HepG2 (cell line): ENCODE data around the gene MYOM1. TPM values are rescaled to one million over a fixed set of nuclear protein-coding genes. Genes with fewer than 3 reads are reported as not detected.

ENCODE experiments used
- AFF4 ChIP-seq: sonication (generic); formaldehyde crosslinking; IDR thresholded peaks from 2 replicates; pipeline ENCODE4 v1.4.0; 2020; ENCODE audit warnings: missing genetic modification reagents
- CREM ChIP-seq, 2 experiments: sonication (generic) in 1 of 2; formaldehyde crosslinking in 1 of 2; IDR thresholded peaks; 2 replicates each; pipeline versions ENCODE4 v1.4.0 to v1.6.1; 2016 to 2020; ENCODE audit warnings: antibody characterized with exemption in 1 of 2, mild to moderate bottlenecking in 1 of 2, missing genetic modification reagents in 1 of 2
- FOXA1 ChIP-seq, 2 experiments: fragments of 450-650 bp in 1 of 2; sonication (generic) in 1 of 2; formaldehyde crosslinking in 1 of 2; IDR thresholded peaks; 2 replicates each; pipeline versions ENCODE4 v1.4.0 to v1.6.1; 2016 to 2020; ENCODE audit warnings: missing genetic modification reagents in 1 of 2
- MAFF ChIP-seq: IDR thresholded peaks from 2 replicates; pipeline ENCODE4 v1.6.1; 2011; ENCODE audit warnings: low read depth, low read length, improper control_type of control experiment
- MXD4 ChIP-seq: IDR thresholded peaks from 2 replicates; pipeline ENCODE4 v1.6.1; 2016; ENCODE audit warnings: mild to moderate bottlenecking, missing biosample characterization, missing genetic modification reagents
- NR2F6 ChIP-seq, 2 experiments: IDR thresholded peaks; 2 replicates each; pipeline ENCODE4 v1.6.1; 2016; ENCODE audit warnings: antibody characterized with exemption in 1 of 2, mild to moderate bottlenecking in 1 of 2
- RARA ChIP-seq: IDR thresholded peaks from 2 replicates; pipeline ENCODE4 v1.6.1; 2016; ENCODE audit warnings: missing genetic modification reagents, missing compliant biosample characterization
- SALL1 ChIP-seq: sonication (generic); formaldehyde crosslinking; IDR thresholded peaks from 2 replicates; pipeline ENCODE4 v1.8.0; 2022; ENCODE audit warnings: mild to moderate bottlenecking, missing genetic modification reagents
- SOX13 ChIP-seq, 3 experiments: fragments of 450-650 bp in 1 of 3; sonication (generic) in 1 of 3; formaldehyde crosslinking in 1 of 3; IDR thresholded peaks in 2 of 3; conservative IDR thresholded peaks in 1 of 3; 2 replicates each; pipeline versions ENCODE4 v1.5.0 to v1.6.1; 2016 to 2020; ENCODE audit warnings: antibody characterized with exemption in 1 of 3, mild to moderate bottlenecking in 1 of 3, missing compliant biosample characterization in 1 of 3, missing genetic modification reagents in 1 of 3, moderate library complexity in 1 of 3
- SOX5 ChIP-seq: IDR thresholded peaks from 2 replicates; pipeline ENCODE4 v1.6.1; 2016; ENCODE audit warnings: borderline replicate concordance
- SOX6 ChIP-seq, 2 experiments: fragments of 450-650 bp in 1 of 2; sonication (generic) in 1 of 2; formaldehyde crosslinking in 1 of 2; IDR thresholded peaks; 2 replicates each; pipeline versions ENCODE4 v1.4.0 to v1.6.1; 2017 to 2020; ENCODE audit warnings: antibody characterized with exemption in 1 of 2, mild to moderate bottlenecking in 1 of 2, missing genetic modification reagents in 1 of 2
- SRSF4 ChIP-seq: fragments of 200-400 bp; formaldehyde crosslinking; IDR thresholded peaks from one replicate; pipeline ENCODE4 v1.6.1; 2018; ENCODE audit warnings: mild to moderate bottlenecking, low read depth, low read length, moderate library complexity; ENCODE audit not compliant: poor library complexity, severe bottlenecking
- ZNF326 ChIP-seq: sonication (generic); formaldehyde crosslinking; IDR thresholded peaks from 2 replicates; pipeline ENCODE4 v1.4.0; 2020; ENCODE audit warnings: missing genetic modification reagents, borderline replicate concordance
- ZNF484 ChIP-seq: sonication (generic); formaldehyde crosslinking; IDR thresholded peaks from 2 replicates; pipeline ENCODE4 v1.5.1; 2020; ENCODE audit warnings: mild to moderate bottlenecking, low read depth, missing genetic modification reagents, borderline replicate concordance
- ZNF558 ChIP-seq: sonication (generic); formaldehyde crosslinking; IDR thresholded peaks from 2 replicates; pipeline ENCODE4 v1.9.0; 2022; ENCODE audit warnings: mild to moderate bottlenecking, missing genetic modification reagents, borderline replicate concordance
- ZNF562 ChIP-seq: sonication (generic); formaldehyde crosslinking; IDR thresholded peaks from 2 replicates; pipeline ENCODE4 v1.8.0; 2022; ENCODE audit warnings: missing genetic modification reagents, borderline replicate concordance
- polyA plus RNA-seq, 8 experiments: library from polyadenylated mRNA; depleted of rRNA in 3 of 8; stranded (reverse) in 7 of 8; unstranded in 1 of 8; fragments of >200 nt; fragmentation: Illumina TruSeq in 4 of 8; extraction: Trizol in 4 of 8; gene quantifications; 2 replicates each; pipeline versions ENCODE4 v1.2.1 to v1.2.3, GENCODE V29; 2011 to 2016; ENCODE audit warnings: low read depth in 4 of 8, missing spikeins in 1 of 8, mixed read lengths in 1 of 8; ENCODE audit not compliant: insufficient read depth in 1 of 8
- total RNA-seq, 5 experiments: library from RNA; depleted of rRNA; stranded (reverse); fragments of >200 nt; fragmentation: Illumina TruSeq; extraction: Trizol; gene quantifications; 2 replicates each; pipeline ENCODE4 v1.2.3, GENCODE V29; 2016; ENCODE audit warnings: low read depth in 1 of 5
- TF ChIP-seq, protein P1 (sequence below), 2 experiments: sonication (generic) in 1 of 2; formaldehyde crosslinking in 1 of 2; IDR thresholded peaks; 2 replicates each; pipeline versions ENCODE4 v1.5.1 to v1.6.1; 2011 to 2020; ENCODE audit warnings: borderline replicate concordance in 1 of 2, low read depth in 1 of 2, low read length in 1 of 2, mild to moderate bottlenecking in 1 of 2, missing genetic modification reagents in 1 of 2, moderate library complexity in 1 of 2
- TF ChIP-seq, protein P2 (sequence below): IDR thresholded peaks from 2 replicates; pipeline ENCODE4 v1.4.0; 2020; ENCODE audit warnings: mild to moderate bottlenecking, missing genetic modification reagents

Gene MYOM1
- total and polyA plus RNA-seq, 2 of the 13 experiments (the other 11 are each of a cell fraction or from before 2014, with no cell fraction given) = 0.46 to 0.98 TPM

DNA sequence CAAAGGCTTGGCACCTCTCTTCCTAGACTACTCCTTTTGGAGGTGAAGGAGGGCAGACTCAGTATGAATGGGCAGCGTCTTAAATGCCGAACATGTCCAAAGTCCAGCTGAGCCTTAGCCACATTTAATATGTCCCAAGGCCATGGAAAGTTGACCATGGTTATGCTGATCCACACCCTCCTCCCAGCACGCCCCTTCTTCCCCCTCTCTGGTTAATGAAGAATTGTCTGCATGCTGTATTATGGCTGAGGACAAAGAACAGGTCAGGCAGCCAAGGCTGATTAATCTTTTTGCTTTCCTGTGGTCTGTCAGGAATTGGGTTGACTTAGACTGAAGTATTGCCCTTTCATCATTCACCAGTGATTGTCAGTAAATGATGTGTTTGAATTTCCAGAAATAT is 5.8 kb upstream of the MYOM1 start (continued):
- TF ChIP-seq, protein P1, sequence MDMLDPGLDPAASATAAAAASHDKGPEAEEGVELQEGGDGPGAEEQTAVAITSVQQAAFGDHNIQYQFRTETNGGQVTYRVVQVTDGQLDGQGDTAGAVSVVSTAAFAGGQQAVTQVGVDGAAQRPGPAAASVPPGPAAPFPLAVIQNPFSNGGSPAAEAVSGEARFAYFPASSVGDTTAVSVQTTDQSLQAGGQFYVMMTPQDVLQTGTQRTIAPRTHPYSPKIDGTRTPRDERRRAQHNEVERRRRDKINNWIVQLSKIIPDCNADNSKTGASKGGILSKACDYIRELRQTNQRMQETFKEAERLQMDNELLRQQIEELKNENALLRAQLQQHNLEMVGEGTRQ (IDR thresholded peaks at IDR 0.05; ENCODE audit: low read depth, low read length) = no peak
- TF ChIP-seq, protein P1 (CRISPR knock-in tag; IDR thresholded peaks at IDR 0.05; ENCODE audit: borderline replicate concordance) = no peak
- TF ChIP-seq ZNF484 (CRISPR knock-in tag) = no peak
- TF ChIP-seq ZNF558 (CRISPR knock-in tag) = no peak
- TF ChIP-seq FOXA1 (IDR thresholded peaks at IDR 0.05) = no peak
- TF ChIP-seq FOXA1 (CRISPR knock-in tag; IDR thresholded peaks at IDR 0.05) = no peak
- TF ChIP-seq SOX13 (IDR thresholded peaks at IDR 0.05) = no peak
- TF ChIP-seq SOX13 (CRISPR knock-in tag; conservative IDR thresholded peaks at IDR 0.05 in 1 of 2, IDR thresholded peaks at IDR 0.05 in 1 of 2) = peak in 1 of 2 experiments; percentile 70; a peak in 2 of 4 replicates
- TF ChIP-seq SOX5 (CRISPR knock-in tag) = peak; percentile 47; the same call in 1 of the 2 replicates
- TF ChIP-seq SOX6 (IDR thresholded peaks at IDR 0.05) = no peak
- 0 out of 2 replicates have a peak, but pooled peaks have one; percentile 11 for TF ChIP-seq SOX6 (CRISPR knock-in tag; IDR thresholded peaks at IDR 0.05)
- 0 out of 2 replicates have a peak, but pooled peaks have one; percentile 6 for TF ChIP-seq RARA (CRISPR knock-in tag)
- TF ChIP-seq, protein P2, sequence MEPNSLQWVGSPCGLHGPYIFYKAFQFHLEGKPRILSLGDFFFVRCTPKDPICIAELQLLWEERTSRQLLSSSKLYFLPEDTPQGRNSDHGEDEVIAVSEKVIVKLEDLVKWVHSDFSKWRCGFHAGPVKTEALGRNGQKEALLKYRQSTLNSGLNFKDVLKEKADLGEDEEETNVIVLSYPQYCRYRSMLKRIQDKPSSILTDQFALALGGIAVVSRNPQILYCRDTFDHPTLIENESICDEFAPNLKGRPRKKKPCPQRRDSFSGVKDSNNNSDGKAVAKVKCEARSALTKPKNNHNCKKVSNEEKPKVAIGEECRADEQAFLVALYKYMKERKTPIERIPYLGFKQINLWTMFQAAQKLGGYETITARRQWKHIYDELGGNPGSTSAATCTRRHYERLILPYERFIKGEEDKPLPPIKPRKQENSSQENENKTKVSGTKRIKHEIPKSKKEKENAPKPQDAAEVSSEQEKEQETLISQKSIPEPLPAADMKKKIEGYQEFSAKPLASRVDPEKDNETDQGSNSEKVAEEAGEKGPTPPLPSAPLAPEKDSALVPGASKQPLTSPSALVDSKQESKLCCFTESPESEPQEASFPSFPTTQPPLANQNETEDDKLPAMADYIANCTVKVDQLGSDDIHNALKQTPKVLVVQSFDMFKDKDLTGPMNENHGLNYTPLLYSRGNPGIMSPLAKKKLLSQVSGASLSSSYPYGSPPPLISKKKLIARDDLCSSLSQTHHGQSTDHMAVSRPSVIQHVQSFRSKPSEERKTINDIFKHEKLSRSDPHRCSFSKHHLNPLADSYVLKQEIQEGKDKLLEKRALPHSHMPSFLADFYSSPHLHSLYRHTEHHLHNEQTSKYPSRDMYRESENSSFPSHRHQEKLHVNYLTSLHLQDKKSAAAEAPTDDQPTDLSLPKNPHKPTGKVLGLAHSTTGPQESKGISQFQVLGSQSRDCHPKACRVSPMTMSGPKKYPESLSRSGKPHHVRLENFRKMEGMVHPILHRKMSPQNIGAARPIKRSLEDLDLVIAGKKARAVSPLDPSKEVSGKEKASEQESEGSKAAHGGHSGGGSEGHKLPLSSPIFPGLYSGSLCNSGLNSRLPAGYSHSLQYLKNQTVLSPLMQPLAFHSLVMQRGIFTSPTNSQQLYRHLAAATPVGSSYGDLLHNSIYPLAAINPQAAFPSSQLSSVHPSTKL (CRISPR knock-in tag) = 0 out of 2 replicates have a peak, but pooled peaks have one; percentile 45
- TF ChIP-seq ZNF326 = no peak
- TF ChIP-seq ZNF562 (CRISPR knock-in tag) = no peak
- TF ChIP-seq MXD4 = no peak
- TF ChIP-seq SRSF4 = no peak
- no peak for TF ChIP-seq MAFF
- TF ChIP-seq NR2F6 (IDR thresholded peaks at IDR 0.05) = peak; percentile 18; the same call in 1 of the 2 replicates
- no peak for TF ChIP-seq NR2F6 (CRISPR knock-in tag; IDR thresholded peaks at IDR 0.05)
- no peak for TF ChIP-seq AFF4
- TF ChIP-seq CREM (IDR thresholded peaks at IDR 0.05) = peak; percentile 32; the same call in 1 of the 2 replicates
- no peak for TF ChIP-seq CREM (CRISPR knock-in tag; IDR thresholded peaks at IDR 0.05)
- TF ChIP-seq SALL1 (CRISPR knock-in tag) = 0 out of 2 replicates have a peak, but pooled peaks have one; percentile 31
